Pancreas (tissue), 10 donors: Measurements from ENCODE around the gene HABP4. TPM values are rescaled to one million over a fixed set of nuclear protein-coding genes. Genes with fewer than 3 reads are reported as not detected.

Experiments
- ATAC-seq, 4 donors: fragments of 200-7000 bp; cut with Tn5 transposase; one replicate each; pipeline versions ENCODE4 v1.8.0 to v1.9.1; 2020; ENCODE audit warnings: mild to moderate bottlenecking in 4 of 4, moderate library complexity in 4 of 4
- DNase-seq, 6 donors: peaks; one replicate each; pipeline ENCODE4 v3.0.0-alpha.2; 2020
- FAIRE-seq: peaks from 2 replicates; lab custom pipeline; 2012; peaks lifted over from hg19 to GRCh38; lab: Jason Lieb, UNC
- H3K27ac ChIP-seq, 4 donors: fragments of 200-600 bp; sonication (generic); 1 replicate in 3 of 4; 2 replicates in 1 of 4; pipeline versions ENCODE4 v1.5.0 to v1.8.0; 2020
- H3K27me3 ChIP-seq, 4 donors: fragments of 200-600 bp; one replicate each; pipeline ENCODE4 v1.8.0; 2021
- H3K36me3 ChIP-seq, 3 donors: fragments of 200-600 bp; sonication (generic) in 1 of 3; one replicate each; pipeline versions ENCODE4 v1.5.0 to v1.8.0; 2020 to 2021
- H3K4me1 ChIP-seq, 3 donors: fragments of 200-600 bp; one replicate each; pipeline ENCODE4 v1.8.0; 2021
- H3K4me3 ChIP-seq, 4 donors: fragments of 200-600 bp; sonication (generic) in 2 of 4; one replicate each; pipeline versions ENCODE4 v1.5.0 to v1.8.0; 2020 to 2021
- H3K9me3 ChIP-seq, 4 donors: fragments of 200-600 bp; one replicate each; pipeline ENCODE4 v1.8.0; 2021
- CTCF ChIP-seq, 4 donors: fragments of 200-600 bp; sonication (generic) in 3 of 4; IDR thresholded peaks; one replicate each; pipeline versions ENCODE4 v1.5.0 to v1.8.0; 2021; ENCODE audit warnings: antibody characterized with exemption in 4 of 4
- WGBS, 2 donors: extraction: QIAGEN DNeasy Blood & Tissue Kit; methylation state at CpG; one replicate each; pipeline ENCODE4 v1.1.7; 2013; 5-methylcytosine and 5-hydroxymethylcytosine counted together
- intact Hi-C, 3 donors: fragments of 100-400 bp; cut with DNase I; formaldehyde crosslinking; loops; one replicate each; pipeline versions ENCODE4 v1.11.1 to v1.14.2; 2022
- polyA plus RNA-seq, 2 donors: library from polyadenylated mRNA; stranded (reverse); fragments of 200-250 nt; gene quantifications; one replicate each; pipeline ENCODE4 v1.2.3, GENCODE V29; 2013
- total RNA-seq, 6 donors: library from RNA; stranded (reverse); fragmentation: NEBNext Ultra II Directional in 4 of 6; extraction: Animal tissue kit (Norgen Biotek cat#: 25700) in 4 of 6; gene quantifications; one replicate each; pipeline versions ENCODE4 v1.2.1 to v1.2.4, GENCODE V29; 2021 to 2023
- donor health status: healthy with polysubstance abuse.
- donor health status: DM: no; HTN: no; CAD: no; lungs with moderate emphysema.
- donor health status: DM: no; HTN: no; CAD: no.
- donor health status: control.
- donor health status: control.
- donor health status: Bipolar disorder and iron deficiency.
- donor health status: DM: yes; HTN: yes; CAD: no.
- donor health status: DM: no; HTN: no; CAD: no.
- donor health status: DM: no; HTN: no; CAD: no.
- donor health status: DM: yes; HTN: yes; CAD: no.

Gene HABP4
- total and polyA plus RNA-seq, 8 donors, result 2.8 to 13.0 (median 4.0) TPM

- FAIRE-seq, result no peak
- no peak for TF ChIP-seq CTCF (IDR thresholded peaks at IDR 0.05)
- Histone ChIP-seq H3K9me3 (no peaks in the 10 kb centered on the region), H3K36me3 (peaks cover 0 to 18% (median 0%) of the 10 kb centered on the region in 3 donors), H3K4me3 (no peak overlapping the region), H3K27ac (no peak overlapping the region), H3K27me3 (no peaks in the 10 kb centered on the region), H3K4me1 (peaks cover 0 to 14% (median 7%) of the 10 kb centered on the region in 3 donors)
- ATAC-seq, result no peak
- intact Hi-C loops, result no loop called here
- DNase-seq, result no peak
- WGBS, 2 donors, result 89 to 91% methylated on average over 12 of the region's 12 CpGs
These were observed 39.6 kb downstream of the HABP4 start for GRCh38 chr9:96489482-96489979.

DNA sequence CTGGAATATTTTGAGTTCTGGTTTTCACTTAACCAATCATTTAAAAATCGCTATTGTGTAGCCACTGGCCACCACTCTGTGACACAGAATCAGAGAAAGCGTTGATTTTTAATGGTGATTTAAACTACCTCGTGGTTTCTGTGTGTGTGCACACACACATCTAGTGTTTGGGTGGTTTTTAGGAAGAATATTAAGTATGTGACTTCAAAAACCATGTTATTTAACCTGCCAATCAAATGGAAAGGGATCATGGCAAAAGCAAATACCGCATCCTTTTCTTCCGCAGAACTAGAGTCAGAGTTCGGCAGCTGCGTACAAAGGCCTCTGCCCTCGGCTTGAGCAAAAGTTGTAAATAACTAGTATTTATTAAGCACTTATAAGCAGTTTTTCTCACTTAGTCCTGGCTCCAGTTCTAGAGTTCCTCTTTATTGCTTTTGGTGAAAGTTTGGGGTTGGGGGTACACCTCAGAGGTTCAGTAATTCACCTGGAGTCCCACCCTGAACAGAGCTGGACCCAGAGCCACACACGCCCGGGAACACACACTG is 40.6 kb downstream of the HABP4 start:
- Histone ChIP-seq H3K36me3 (peaks cover 0 to 18% (median 0%) of the 10 kb centered on the region in 3 donors), H3K4me1 (peaks cover 0 to 14% (median 7%) of the 10 kb centered on the region in 3 donors), H3K4me3 (no peak overlapping the region), H3K27ac (no peak overlapping the region), H3K9me3 (no peaks in the 10 kb centered on the region), H3K27me3 (no peaks in the 10 kb centered on the region)
- no peak for DNase-seq
- intact Hi-C loops, result no loop called here
- no peak for FAIRE-seq
- WGBS, 2 donors, result 93% methylated on average over 10 of the region's 10 CpGs
- ATAC-seq, result no peak
- TF ChIP-seq CTCF (IDR thresholded peaks at IDR 0.05), result no peak

- 65 to 70% methylated on average over 10 of the region's 10 CpGs for WGBS, 2 donors
These were observed 41.3 kb downstream of the HABP4 start for GRCh38 chr9:96491079-96491879.

DNA sequence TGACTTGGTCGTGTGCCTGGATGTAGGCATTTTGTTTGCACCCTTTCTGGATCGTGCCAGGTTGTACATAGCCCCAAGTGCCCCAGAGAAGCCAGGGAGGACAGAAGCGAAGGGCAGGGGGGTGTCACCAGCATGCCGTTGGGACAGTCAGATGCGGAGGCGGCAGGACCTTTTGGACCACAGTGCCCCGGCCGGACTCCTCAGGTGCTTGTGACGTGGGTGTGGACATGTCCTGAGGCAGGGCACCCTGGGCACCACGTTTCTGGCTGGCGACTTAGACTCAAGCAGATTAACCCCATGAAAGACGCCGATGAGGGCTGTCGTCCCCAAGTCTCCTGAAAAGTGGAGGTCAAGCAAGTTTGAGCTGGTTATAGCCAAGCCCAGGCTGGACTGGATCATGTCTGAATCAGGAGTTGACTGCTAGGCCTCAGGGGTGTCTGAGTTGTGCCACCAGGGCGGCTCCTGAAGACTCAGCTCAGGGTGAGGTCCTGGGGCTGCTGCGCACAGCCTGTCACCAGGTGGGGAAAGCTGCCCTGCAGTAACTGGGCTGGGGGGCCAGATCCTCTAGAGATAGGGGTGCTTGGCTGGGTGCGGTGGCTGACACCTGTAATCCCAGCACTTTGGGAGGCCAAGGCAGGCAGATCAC is 42.0 kb downstream of the HABP4 start:
- TF ChIP-seq CTCF (IDR thresholded peaks at IDR 0.05), result no peak
- Histone ChIP-seq H3K27ac (no peak overlapping the region), H3K36me3 (peaks cover 0 to 18% (median 0%) of the 10 kb centered on the region in 3 donors), H3K9me3 (no peaks in the 10 kb centered on the region), H3K27me3 (no peaks in the 10 kb centered on the region), H3K4me1 (peaks cover 0 to 6% (median under 1%) of the 10 kb centered on the region in 3 donors), H3K4me3 (no peak overlapping the region)
- no peak for ATAC-seq
- no peak for DNase-seq
- 89 to 92% methylated on average over 17 of the region's 17 CpGs for WGBS, 2 donors
- intact Hi-C loops, result no loop called here
- FAIRE-seq, result no peak

More at GRCh38 chr9:96491079-96491879, 41.3 kb downstream of the HABP4 start:
- no peak for DNase-seq
- FAIRE-seq, result no peak
- no peak for TF ChIP-seq CTCF (IDR thresholded peaks at IDR 0.05)
- Histone ChIP-seq H3K4me3 (no peak overlapping the region), H3K9me3 (no peaks in the 10 kb centered on the region), H3K27ac (no peak overlapping the region), H3K36me3 (peaks cover 0 to 18% (median 0%) of the 10 kb centered on the region in 3 donors), H3K27me3 (no peaks in the 10 kb centered on the region), H3K4me1 (peaks cover 0 to 12% (median 7%) of the 10 kb centered on the region in 3 donors)
- intact Hi-C loops, result no loop called here
- peak in 1 of 4 donors; percentile 12 for ATAC-seq
